Measurements from ENCODE around the gene MRLN. TPM values are rescaled to one million over a fixed set of nuclear protein-coding genes. Genes with fewer than 3 reads are reported as not detected.

MRLN gene
- total RNA-seq, 2 experiments from 2014 or later, result 0.56 TPM; not detected in 1

- intact Hi-C loops (cut with DNase I, micrococcal nuclease), result no loop called here
- CTCF ChIA-PET, result no interaction called here
- Mint-ChIP-seq H3K9me3 (peaks cover 3% of the 10 kb centered on the region), H3K27me3 (peaks cover 30% of the 10 kb centered on the region), H3K27ac (no peak overlapping the region), H3K36me3 (ENCODE audit: low read depth) (no peaks in the 10 kb centered on the region), H3K4me1 (ENCODE audit: low read depth) (no peaks in the 10 kb centered on the region), H3K4me3 (no peak overlapping the region)
- H3K36me3 ChIP-seq (ENCODE audit: insufficient read depth, low read length), result no peaks in the 10 kb centered on the region
- H3K27me3 ChIP-seq (ENCODE audit: control insufficient read depth in 1 of 2, insufficient read depth in 2 of 2, low read length in 2 of 2), result no peaks in the 10 kb centered on the region
- no peak overlapping the region for H3K27ac ChIP-seq (ENCODE audit: low read depth in 1 of 2, low read length in 2 of 2)
- ATAC-seq (ENCODE audit: poor library complexity) (no peak), DNase-seq (no peak)
- no peak overlapping the region for H3K4me3 ChIP-seq (ENCODE audit: low read length)
- no peaks in the 10 kb centered on the region for H3K9me3 ChIP-seq (ENCODE audit: control insufficient read depth in 1 of 2, insufficient read depth in 1 of 2, low read length in 2 of 2)
- no peak for TF ChIP-seq CTCF (IDR thresholded peaks at IDR 0.05)
- no peaks in the 10 kb centered on the region for H3K4me1 ChIP-seq (ENCODE audit: insufficient read depth, low read length)
- POLR2A ChIA-PET, result no interaction called here
Measured at GRCh38 chr10:59718257-59718656, 35.0 kb downstream of the MRLN start.

GRCh38 chr10:59713196-59713821, 39.9 kb downstream of the MRLN start:
- H3K4me3 Mint-ChIP-seq, result no peak overlapping the region
- H3K9me3 Mint-ChIP-seq, result no peaks in the 10 kb centered on the region
- H3K4me1 Mint-ChIP-seq (ENCODE audit: low read depth), result no peaks in the 10 kb centered on the region
- Histone ChIP-seq H3K9me3 (ENCODE audit: control insufficient read depth in 1 of 2, insufficient read depth in 1 of 2, low read length in 2 of 2) (peaks cover 0 to 6% of the 10 kb centered on the region in 2 experiments), H3K27me3 (ENCODE audit: control insufficient read depth in 1 of 2, insufficient read depth in 2 of 2, low read length in 2 of 2) (peaks cover 14 to 22% of the 10 kb centered on the region in 2 experiments), H3K36me3 (ENCODE audit: insufficient read depth, low read length) (no peaks in the 10 kb centered on the region), H3K4me1 (ENCODE audit: insufficient read depth, low read length) (peaks cover 9% of the 10 kb centered on the region), H3K4me3 (ENCODE audit: low read length) (no peak overlapping the region), H3K27ac (ENCODE audit: low read depth in 1 of 2, low read length in 2 of 2) (no peak overlapping the region)
- POLR2A ChIA-PET, result no interaction called here
- H3K27ac Mint-ChIP-seq, result no peak overlapping the region
- CTCF ChIA-PET, result no interaction called here
- no peak for TF ChIP-seq CTCF (IDR thresholded peaks at IDR 0.05)
- DNase-seq (no peak), ATAC-seq (ENCODE audit: poor library complexity) (no peak)
- intact Hi-C loops (cut with DNase I, micrococcal nuclease), result no loop called here
- peaks cover 64% of the 10 kb centered on the region for H3K27me3 Mint-ChIP-seq
- no peaks in the 10 kb centered on the region for H3K36me3 Mint-ChIP-seq (ENCODE audit: low read depth)

GRCh38 chr10:59711871-59712494, 41.3 kb downstream of the MRLN start:
- Mint-ChIP-seq H3K9me3 (no peaks in the 10 kb centered on the region), H3K27ac (no peak overlapping the region), H3K4me3 (no peak overlapping the region), H3K27me3 (peaks cover 69% of the 10 kb centered on the region), H3K36me3 (ENCODE audit: low read depth) (no peaks in the 10 kb centered on the region), H3K4me1 (ENCODE audit: low read depth) (no peaks in the 10 kb centered on the region)
- H3K27me3 ChIP-seq (ENCODE audit: control insufficient read depth in 1 of 2, insufficient read depth in 2 of 2, low read length in 2 of 2), result peaks cover 14 to 31% of the 10 kb centered on the region in 2 experiments
- POLR2A ChIA-PET, result no interaction called here
- peaks cover 9% of the 10 kb centered on the region for H3K4me1 ChIP-seq (ENCODE audit: insufficient read depth, low read length)
- intact Hi-C loops (cut with DNase I, micrococcal nuclease), result no loop called here
- no peaks in the 10 kb centered on the region for H3K36me3 ChIP-seq (ENCODE audit: insufficient read depth, low read length)
- DNase-seq, result no peak
- H3K27ac ChIP-seq (ENCODE audit: low read depth in 1 of 2, low read length in 2 of 2), result no peak overlapping the region
- TF ChIP-seq CTCF (IDR thresholded peaks at IDR 0.05), result no peak
- peaks cover 0 to 6% of the 10 kb centered on the region in 2 experiments for H3K9me3 ChIP-seq (ENCODE audit: control insufficient read depth in 1 of 2, insufficient read depth in 1 of 2, low read length in 2 of 2)
- H3K4me3 ChIP-seq (ENCODE audit: low read length), result no peak overlapping the region
- CTCF ChIA-PET, result no interaction called here
- no peak for ATAC-seq (ENCODE audit: poor library complexity)
